Measurements from ENCODE around the gene TMPRSS2. TPM values are rescaled to one million over a fixed set of nuclear protein-coding genes. Genes with fewer than 3 reads are reported as not detected.

Gene TMPRSS2
- total RNA-seq, 1 experiment from 2014 or later = 71.0 TPM

GRCh38 chr21:41428847-41429246 lies 79.1 kb downstream of the TMPRSS2 start:
- DNase-seq = no peak
- intact Hi-C loops (cut with micrococcal nuclease; ENCODE audit: unreplicated experiment) = no loop called here
- POLR2A ChIA-PET = no interaction called here
- no peaks in the 10 kb centered on the region for H3K9me3 Mint-ChIP-seq (ENCODE audit: unreplicated experiment)
- TF ChIP-seq CTCF (IDR thresholded peaks at IDR 0.05; ENCODE audit: insufficient read depth in 1 of 2, low read depth in 1 of 2, low read length in 1 of 2, severe bottlenecking in 1 of 2, unreplicated experiment in 1 of 2) = no peak
- Histone ChIP-seq H3K9me3 (no peaks in the 10 kb centered on the region), H3K27me3 (replicated peaks; ENCODE audit: control insufficient read depth, insufficient read depth, low read length) (no peaks in the 10 kb centered on the region), H3K4me1 (peaks cover 5% of the 10 kb centered on the region), H3K4me3 (ENCODE audit: low read depth, low read length) (no peak overlapping the region), H3K36me3 (ENCODE audit: control insufficient read depth, insufficient read depth, low read length) (no peaks in the 10 kb centered on the region)
- H3K4me1 Mint-ChIP-seq (ENCODE audit: low read depth, unreplicated experiment) = no peaks in the 10 kb centered on the region
- CTCF ChIA-PET = no interaction called here
- BruUV-seq (replicated peaks) = no TSS peak
- no peaks in the 10 kb centered on the region for H3K36me3 Mint-ChIP-seq (ENCODE audit: insufficient read depth, unreplicated experiment)
- no peak overlapping the region for H3K4me3 Mint-ChIP-seq (ENCODE audit: unreplicated experiment)
- no peak overlapping the region for H3K27ac Mint-ChIP-seq (ENCODE audit: unreplicated experiment)
- H3K27me3 Mint-ChIP-seq (ENCODE audit: insufficient read depth, unreplicated experiment) = no peaks in the 10 kb centered on the region

- no peaks in the 10 kb centered on the region for H3K27me3 Mint-ChIP-seq (ENCODE audit: insufficient read depth, unreplicated experiment)
- CTCF ChIA-PET = no interaction called here
- no peak overlapping the region for H3K4me3 Mint-ChIP-seq (ENCODE audit: unreplicated experiment)
- no peak for DNase-seq
- intact Hi-C loops (cut with micrococcal nuclease; ENCODE audit: unreplicated experiment) = no loop called here
- POLR2A ChIA-PET = no interaction called here
- H3K36me3 Mint-ChIP-seq (ENCODE audit: insufficient read depth, unreplicated experiment) = no peaks in the 10 kb centered on the region
- no peaks in the 10 kb centered on the region for H3K9me3 Mint-ChIP-seq (ENCODE audit: unreplicated experiment)
- BruUV-seq (replicated peaks) = no TSS peak
- Histone ChIP-seq H3K27me3 (replicated peaks; ENCODE audit: control insufficient read depth, insufficient read depth, low read length) (no peaks in the 10 kb centered on the region), H3K9me3 (no peaks in the 10 kb centered on the region), H3K36me3 (ENCODE audit: control insufficient read depth, insufficient read depth, low read length) (no peaks in the 10 kb centered on the region), H3K4me1 (peaks cover 5% of the 10 kb centered on the region), H3K4me3 (ENCODE audit: low read depth, low read length) (no peak overlapping the region)
- no peak for TF ChIP-seq CTCF (IDR thresholded peaks at IDR 0.05; ENCODE audit: insufficient read depth in 1 of 2, low read depth in 1 of 2, low read length in 1 of 2, severe bottlenecking in 1 of 2, unreplicated experiment in 1 of 2)
- H3K4me1 Mint-ChIP-seq (ENCODE audit: low read depth, unreplicated experiment) = no peaks in the 10 kb centered on the region
- H3K27ac Mint-ChIP-seq (ENCODE audit: unreplicated experiment) = no peak overlapping the region
These were observed 79.6 kb downstream of the TMPRSS2 start for GRCh38 chr21:41428311-41428710.

GRCh38 chr21:41427556-41427955 lies 80.4 kb downstream of the TMPRSS2 start:
- intact Hi-C loops (cut with micrococcal nuclease; ENCODE audit: unreplicated experiment) = no loop called here
- H3K9me3 Mint-ChIP-seq (ENCODE audit: unreplicated experiment) = no peaks in the 10 kb centered on the region
- Histone ChIP-seq H3K4me3 (ENCODE audit: low read depth, low read length) (no peak overlapping the region), H3K4me1 (peaks cover 5% of the 10 kb centered on the region), H3K36me3 (ENCODE audit: control insufficient read depth, insufficient read depth, low read length) (no peaks in the 10 kb centered on the region), H3K27me3 (replicated peaks; ENCODE audit: control insufficient read depth, insufficient read depth, low read length) (no peaks in the 10 kb centered on the region), H3K9me3 (no peaks in the 10 kb centered on the region)
- no peak overlapping the region for H3K4me3 Mint-ChIP-seq (ENCODE audit: unreplicated experiment)
- no peaks in the 10 kb centered on the region for H3K27me3 Mint-ChIP-seq (ENCODE audit: insufficient read depth, unreplicated experiment)
- POLR2A ChIA-PET = no interaction called here
- no peak for DNase-seq
- H3K36me3 Mint-ChIP-seq (ENCODE audit: insufficient read depth, unreplicated experiment) = no peaks in the 10 kb centered on the region
- H3K4me1 Mint-ChIP-seq (ENCODE audit: low read depth, unreplicated experiment) = no peaks in the 10 kb centered on the region
- TF ChIP-seq CTCF (IDR thresholded peaks at IDR 0.05; ENCODE audit: insufficient read depth in 1 of 2, low read depth in 1 of 2, low read length in 1 of 2, severe bottlenecking in 1 of 2, unreplicated experiment in 1 of 2) = no peak
- CTCF ChIA-PET = no interaction called here
- no TSS peak for BruUV-seq (replicated peaks)
- no peak overlapping the region for H3K27ac Mint-ChIP-seq (ENCODE audit: unreplicated experiment)

All from Caco-2 (cell line).